ENCODE results near the gene BCAP29.

BCAP29 gene

GRCh38 chr7:107582875-107583274 lies 2.8 kb downstream of the BCAP29 start:
- no peak for DNase-seq (ENCODE audit: low read depth)

DNA sequence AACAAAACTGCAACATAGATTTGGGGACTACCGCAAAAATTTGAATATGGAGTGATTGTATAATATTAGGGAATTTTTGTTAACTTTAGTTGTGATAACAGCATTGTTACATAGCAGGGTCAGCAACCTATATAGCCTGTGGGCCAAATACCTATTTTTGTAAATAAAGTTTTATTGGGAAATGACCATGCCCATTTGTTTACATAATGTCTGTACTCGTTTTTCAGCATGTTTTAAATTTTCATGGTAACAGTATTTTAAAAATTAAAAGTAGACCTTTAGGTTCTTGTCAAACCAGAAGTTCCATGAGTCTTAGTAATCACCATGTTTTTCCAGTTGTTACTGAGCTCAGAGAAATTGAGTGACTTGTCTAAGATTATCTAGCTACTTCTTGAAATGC lies 4.7 kb downstream of the BCAP29 start:
- no peak for DNase-seq (ENCODE audit: low read depth)

GRCh38 chr7:107588529-107589130 lies 8.6 kb downstream of the BCAP29 start:
- DNase-seq (ENCODE audit: low read depth), result no peak

GRCh38 chr7:107591421-107591820 lies 11.4 kb downstream of the BCAP29 start:
- DNase-seq (ENCODE audit: low read depth), result no peak

DNA sequence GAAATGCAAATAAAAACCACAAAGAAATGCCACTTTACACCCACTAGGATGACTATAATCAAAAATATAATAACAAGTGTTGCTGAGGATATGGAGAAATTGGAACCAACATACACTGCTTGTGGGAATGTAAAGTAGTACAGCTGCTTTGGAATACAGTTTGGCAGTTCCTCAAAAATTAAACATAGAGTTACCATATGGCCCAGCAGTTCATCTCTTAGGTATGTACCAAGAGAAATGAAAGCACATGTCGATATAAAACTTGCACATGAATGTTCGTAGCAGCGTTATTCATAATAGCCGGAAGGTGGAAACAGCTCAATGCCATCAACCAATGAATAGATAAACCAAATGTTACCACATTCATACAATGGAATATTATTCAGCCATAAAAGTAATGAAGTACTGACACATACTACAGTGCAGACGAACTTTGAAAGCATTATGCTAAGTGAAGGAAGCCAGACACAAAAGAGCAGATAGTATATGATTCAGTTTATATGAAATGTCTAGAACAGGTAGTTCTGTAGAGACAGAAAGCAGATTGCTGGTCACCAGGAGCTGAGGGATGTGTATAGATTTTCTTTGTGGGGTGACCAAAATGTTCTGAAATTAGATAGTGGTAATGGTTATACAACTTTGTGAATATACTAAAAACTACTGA lies 12.4 kb downstream of the BCAP29 start:
- DNase-seq (ENCODE audit: low read depth), result no peak

DNA sequence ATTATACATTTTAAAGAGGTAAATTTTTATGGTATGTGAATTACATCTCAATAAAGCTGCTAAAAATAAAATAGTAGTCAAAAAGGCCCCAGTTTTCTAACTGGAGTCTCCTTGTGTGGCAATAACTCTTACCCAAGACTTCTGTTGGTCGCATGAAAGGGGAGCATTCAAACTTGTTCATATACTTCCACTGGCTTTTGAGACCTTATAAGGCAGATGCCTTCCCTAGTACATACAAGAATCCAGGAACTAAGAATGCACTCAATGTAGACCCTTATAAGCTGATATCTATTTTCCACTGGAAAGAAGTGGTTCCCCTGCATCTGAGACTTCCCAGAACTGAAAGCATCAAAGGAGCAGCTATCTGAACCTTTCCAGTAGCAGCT lies 13.0 kb downstream of the BCAP29 start:
- no peak for DNase-seq (ENCODE audit: low read depth)

DNA sequence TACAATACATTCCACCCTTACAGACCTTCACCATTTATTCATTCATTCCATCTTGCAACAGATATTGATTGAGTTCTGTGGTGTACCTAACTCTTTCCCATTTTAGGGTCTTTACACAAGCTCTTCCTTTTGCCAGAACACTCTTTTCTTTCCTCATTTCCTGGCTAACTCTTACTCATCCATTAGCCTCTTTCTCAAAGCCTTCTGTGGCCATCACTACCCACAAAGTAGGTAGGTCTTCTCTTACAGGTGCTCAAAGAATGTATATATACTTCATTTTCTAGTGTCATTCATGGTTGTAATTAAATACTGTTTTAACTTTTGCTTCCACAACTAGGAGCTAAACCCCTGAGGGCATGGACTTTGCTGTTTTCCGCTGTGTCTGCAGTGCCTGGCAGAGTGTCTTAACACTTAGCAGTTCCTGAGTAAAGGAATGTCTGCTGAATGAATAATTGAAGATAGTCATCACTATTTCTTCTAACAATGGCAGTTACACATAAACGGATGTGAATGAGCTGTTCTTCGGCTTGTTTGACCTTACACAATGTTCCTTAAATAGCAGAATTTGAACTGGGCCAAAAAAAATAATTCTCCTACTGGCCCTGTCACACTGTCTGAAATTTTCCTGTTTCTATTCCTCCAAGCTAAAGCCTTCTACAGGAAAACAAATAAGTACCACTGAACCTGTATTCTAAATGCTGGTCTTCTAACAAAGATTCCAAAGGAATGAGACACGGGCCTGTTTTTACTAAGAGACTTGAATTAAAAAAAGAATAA lies 15.1 kb downstream of the BCAP29 start:
- no peak for DNase-seq (ENCODE audit: low read depth)

GRCh38 chr7:107596881-107597581 lies 17.0 kb downstream of the BCAP29 start:
- DNase-seq (ENCODE audit: low read depth), result no peak

GRCh38 chr7:107597582-107597916 lies 17.5 kb downstream of the BCAP29 start:
- no peak for DNase-seq (ENCODE audit: low read depth)

DNA sequence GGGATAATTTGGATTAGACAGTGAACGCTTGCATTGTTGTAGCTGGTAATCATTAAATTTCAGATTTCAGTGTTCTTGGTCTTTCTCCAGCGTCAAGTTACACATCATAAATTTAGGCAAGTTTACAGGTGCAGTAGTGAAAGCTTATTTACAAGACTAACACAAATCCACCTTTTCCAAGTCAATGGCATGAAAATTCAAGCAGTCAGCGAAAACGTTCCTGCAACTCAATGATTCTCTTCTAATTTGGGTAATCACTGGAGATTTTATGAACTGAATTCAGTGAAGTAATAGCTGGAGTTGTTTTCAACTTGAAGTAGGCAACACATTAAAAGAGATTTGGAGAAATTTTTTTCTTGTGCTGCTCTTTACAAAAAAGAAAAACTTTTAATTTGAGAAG lies 17.9 kb downstream of the BCAP29 start:
- DNase-seq (ENCODE audit: low read depth), result no peak

DNA sequence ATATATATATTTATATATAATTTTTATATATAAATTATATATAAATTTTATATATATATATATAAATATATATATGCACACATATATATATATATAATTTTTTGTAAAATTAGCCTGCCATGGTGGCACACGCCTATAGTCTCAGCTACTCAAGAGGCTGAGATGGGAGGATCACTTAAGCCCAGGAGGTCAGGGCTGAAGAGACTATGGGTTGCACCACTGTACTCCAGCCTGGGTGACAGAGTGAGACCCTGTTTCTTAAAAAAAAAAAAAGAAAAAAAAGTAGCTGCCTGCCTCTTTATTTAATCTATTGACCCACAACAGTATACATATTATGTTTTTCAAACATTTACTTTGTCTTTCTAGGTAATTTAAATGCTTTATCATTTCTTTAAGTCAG lies 19.2 kb downstream of the BCAP29 start:
- no peak for DNase-seq (ENCODE audit: low read depth)

GRCh38 chr7:107600816-107601215 lies 20.8 kb downstream of the BCAP29 start:
- no peak for DNase-seq (ENCODE audit: low read depth)

DNA sequence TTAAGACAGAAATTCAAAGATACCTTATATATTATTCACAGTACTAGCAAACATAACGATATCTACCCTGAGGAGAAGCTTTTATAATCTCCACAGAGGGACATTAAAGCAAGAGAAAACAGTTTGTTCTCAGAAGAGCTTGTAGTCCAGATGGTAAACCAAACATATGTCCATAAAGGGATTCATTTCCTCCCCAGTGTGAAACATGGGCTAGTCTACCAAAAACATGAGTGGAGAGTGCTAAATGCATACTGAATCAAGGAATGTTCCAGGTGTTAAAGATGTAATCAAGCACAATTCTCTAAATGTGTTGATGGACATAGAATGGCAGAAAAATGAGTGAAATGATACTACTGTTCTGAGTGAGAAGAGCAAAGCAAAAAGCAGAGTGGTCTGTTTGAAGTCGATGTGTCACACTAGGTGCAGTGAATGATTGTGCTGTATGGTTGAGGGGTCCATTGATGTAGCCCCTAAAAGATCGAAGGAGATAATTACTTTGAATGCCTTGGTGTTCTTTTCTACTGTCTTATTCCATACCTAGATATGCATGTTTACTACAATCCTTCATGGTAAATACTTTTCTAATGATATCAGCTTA lies 25.3 kb downstream of the BCAP29 start:
- DNase-seq (ENCODE audit: low read depth), result no peak

GRCh38 chr7:107606303-107606702 lies 26.3 kb downstream of the BCAP29 start:
- no peak for DNase-seq (ENCODE audit: low read depth)

DNA sequence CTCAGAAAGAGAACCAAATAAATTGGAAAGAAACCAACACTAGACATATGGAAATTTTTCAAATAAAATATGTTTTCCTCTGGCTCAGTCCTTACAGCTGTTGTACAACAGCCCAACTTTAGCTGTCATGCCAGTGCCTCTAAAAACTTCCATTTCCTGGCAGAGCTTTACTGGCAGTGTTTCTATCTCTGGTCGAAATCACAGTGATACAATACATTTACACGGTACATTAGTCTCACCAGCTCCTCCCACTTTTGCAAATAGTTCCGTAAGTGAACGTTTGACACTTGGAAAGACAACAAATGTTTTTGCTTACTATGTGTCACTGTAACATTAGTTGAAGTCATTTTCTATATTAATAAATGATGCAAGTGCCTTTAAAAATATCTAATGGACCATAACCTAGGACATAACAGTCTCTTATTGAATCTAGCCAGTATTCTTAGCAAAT lies 29.8 kb downstream of the BCAP29 start:
- no peak for DNase-seq (ENCODE audit: low read depth)

GRCh38 chr7:107610323-107610722 lies 30.3 kb downstream of the BCAP29 start:
- DNase-seq (ENCODE audit: low read depth), result no peak

- no peak for DNase-seq (ENCODE audit: low read depth)
Measured at GRCh38 chr7:107613439-107613838, 33.4 kb downstream of the BCAP29 start.

- no peak for DNase-seq (ENCODE audit: low read depth)
Measured at GRCh38 chr7:107613948-107614347, 33.9 kb downstream of the BCAP29 start.

DNA sequence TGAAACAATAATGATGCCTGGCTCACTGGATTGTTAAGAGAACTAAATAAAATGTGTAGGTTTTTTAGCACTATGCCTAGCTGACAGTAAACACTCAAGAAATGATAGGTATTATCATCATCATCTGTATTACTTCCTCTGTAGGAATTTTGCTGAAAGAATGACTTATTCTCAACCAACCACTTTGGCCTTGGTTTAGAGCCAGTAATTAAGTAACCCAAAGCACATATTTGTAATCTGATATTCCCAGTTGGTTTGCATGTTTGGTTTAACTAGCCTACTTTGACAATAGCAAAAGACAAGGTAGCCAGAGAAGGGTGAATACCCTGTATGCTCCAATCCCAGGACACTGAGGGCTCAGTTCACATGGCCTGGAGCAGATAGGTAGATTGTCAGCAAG lies 34.4 kb downstream of the BCAP29 start:
- no peak for DNase-seq (ENCODE audit: low read depth)

GRCh38 chr7:107615910-107616680 lies 36.0 kb downstream of the BCAP29 start:
- no peak for DNase-seq (ENCODE audit: low read depth)

GRCh38 chr7:107622429-107622828 lies 42.4 kb downstream of the BCAP29 start:
- DNase-seq (ENCODE audit: low read depth), result no peak

DNA sequence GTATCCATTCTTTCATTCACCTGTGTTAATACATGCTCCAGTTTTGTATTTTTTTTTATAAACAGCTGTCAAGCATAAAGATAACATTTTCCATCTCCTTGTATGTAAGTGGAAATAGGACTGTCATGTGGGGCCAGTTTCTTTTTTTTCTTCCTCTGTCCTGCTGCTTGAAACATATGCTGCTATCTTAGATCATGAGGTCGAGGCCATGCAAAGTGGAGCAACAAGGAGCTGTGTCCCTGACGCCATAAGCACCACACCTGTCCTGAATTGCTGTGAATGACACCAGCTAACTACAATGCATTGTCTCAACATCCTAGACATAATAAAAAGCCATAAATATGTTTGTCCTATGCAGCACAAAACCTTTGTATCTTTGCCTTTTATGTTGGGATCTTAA lies 42.8 kb downstream of the BCAP29 start:
- no peak for DNase-seq (ENCODE audit: low read depth)

Measured in stimulated activated CD8-positive, alpha-beta memory T cell treated with anti-CD3 and anti-CD28 coated beads, Interleukin-12 subunit alpha, Interleukin-12 subunit beta, amount 100 ng/mL, for 1 hour (primary cell).